GM12878 (cell line): ENCODE results near the gene STAG1. TPM values are rescaled to one million over a fixed set of nuclear protein-coding genes. Genes with fewer than 3 reads are reported as not detected.
A peak's percentile ranks its signal among the peaks of the same experiment; 100 is the strongest.

Experiments
- ATF7 ChIP-seq: fragments of 450-650 bp; IDR thresholded peaks from 2 replicates; pipeline ENCODE4 v1.6.1; 2016; ENCODE audit warnings: low read depth, mild to moderate bottlenecking
- CHD4 ChIP-seq: fragments of 200-600 bp; sonication (generic); IDR thresholded peaks from 2 replicates; pipeline ENCODE4 v1.6.1; 2016; ENCODE audit warnings: mild to moderate bottlenecking
- CUX1 ChIP-seq: IDR thresholded peaks from 2 replicates; pipeline ENCODE4 v1.6.1; 2012; ENCODE audit warnings: improper control_type of control experiment, low read depth, low read length; ENCODE audit not compliant: insufficient replicate concordance
- EP300 ChIP-seq, 2 experiments: fragments of 150-350 bp in 1 of 2; IDR thresholded peaks; 2 replicates each; pipeline ENCODE4 v1.6.1; 2011 to 2012; ENCODE audit warnings: low read depth in 2 of 2, low read length in 2 of 2, borderline replicate concordance in 1 of 2, improper control_type of control experiment in 1 of 2, inconsistent platforms in 1 of 2; ENCODE audit not compliant: control insufficient read depth in 1 of 2
- FOXM1 ChIP-seq: IDR thresholded peaks from 2 replicates; pipeline ENCODE4 v1.6.1; 2012; ENCODE audit warnings: low read depth, mild to moderate bottlenecking, inconsistent platforms, low read length, moderate library complexity
- HSF1 ChIP-seq: fragments of 150-350 bp; IDR thresholded peaks from 2 replicates; pipeline ENCODE4 v1.6.1; 2014; ENCODE audit warnings: mild to moderate bottlenecking, low read depth, low read length
- IKZF1 ChIP-seq: fragments of 450-650 bp; conservative IDR thresholded peaks from 2 replicates; pipeline ENCODE4 v1.6.1; 2017; ENCODE audit warnings: antibody characterized with exemption, mild to moderate bottlenecking
- IRF5 ChIP-seq: fragments of 450-650 bp; IDR thresholded peaks from 2 replicates; pipeline ENCODE4 v1.6.1; 2017; ENCODE audit warnings: borderline replicate concordance
- JUND ChIP-seq: IDR thresholded peaks from 2 replicates; pipeline ENCODE4 v1.6.1; 2012; ENCODE audit warnings: low read depth, mild to moderate bottlenecking, low read length, improper control_type of control experiment, moderate library complexity
- LARP7 ChIP-seq: fragments of 450-650 bp; IDR thresholded peaks from 2 replicates; pipeline ENCODE4 v1.6.1; 2017; ENCODE audit warnings: mild to moderate bottlenecking
- MEF2A ChIP-seq: IDR thresholded peaks from 2 replicates; pipeline ENCODE4 v1.6.1; 2011; ENCODE audit warnings: low read depth, mild to moderate bottlenecking, low read length, moderate library complexity; ENCODE audit not compliant: insufficient read depth
- NFXL1 ChIP-seq: fragments of 450-650 bp; IDR thresholded peaks from 2 replicates; pipeline ENCODE4 v1.6.1; 2017; ENCODE audit warnings: antibody characterized with exemption, mild to moderate bottlenecking, borderline replicate concordance
- NFYA ChIP-seq: IDR thresholded peaks from 2 replicates; pipeline ENCODE4 v1.6.1; 2011; ENCODE audit warnings: low read depth, mild to moderate bottlenecking, low read length, improper control_type of control experiment, borderline replicate concordance
- NR2C2 ChIP-seq: IDR thresholded peaks from 2 replicates; pipeline ENCODE4 v1.6.1; 2011; ENCODE audit warnings: borderline replicate concordance, low read depth; ENCODE audit not compliant: control insufficient read depth, insufficient read length
- RUNX3 ChIP-seq: IDR thresholded peaks from 2 replicates; pipeline ENCODE4 v1.6.1; 2012; ENCODE audit warnings: low read length, inconsistent platforms
- SMAD1 ChIP-seq: fragments of 450-650 bp; IDR thresholded peaks from 2 replicates; pipeline ENCODE4 v1.6.1; 2018; ENCODE audit warnings: mild to moderate bottlenecking, low read depth; ENCODE audit not compliant: partially characterized antibody
- SMAD5 ChIP-seq: IDR thresholded peaks from 2 replicates; pipeline ENCODE4 v1.6.1; 2016; ENCODE audit warnings: antibody characterized with exemption, low read depth
- SUPT20H ChIP-seq: IDR thresholded peaks from 2 replicates; pipeline ENCODE4 v1.6.1; 2011; ENCODE audit warnings: low read depth, mild to moderate bottlenecking, low read length, moderate library complexity, borderline replicate concordance; ENCODE audit not compliant: control insufficient read depth
- TAF1 ChIP-seq: IDR thresholded peaks from 2 replicates; pipeline ENCODE4 v1.6.1; 2011; ENCODE audit warnings: mild to moderate bottlenecking, low read depth, low read length, borderline replicate concordance
- TCF3 ChIP-seq: IDR thresholded peaks from 2 replicates; pipeline ENCODE4 v1.6.1; 2012; ENCODE audit warnings: low read depth, mild to moderate bottlenecking, low read length, borderline replicate concordance; ENCODE audit not compliant: insufficient read depth
- USF1 ChIP-seq: IDR thresholded peaks from 2 replicates; pipeline ENCODE4 v1.6.1; 2011; ENCODE audit warnings: borderline replicate concordance, low read depth, mild to moderate bottlenecking, moderate library complexity, mixed read lengths, low read length; ENCODE audit not compliant: insufficient read depth; ENCODE audit errors: extremely low read length
- YBX1 ChIP-seq: fragments of 450-650 bp; IDR thresholded peaks from 2 replicates; pipeline ENCODE4 v1.6.1; 2016; ENCODE audit warnings: antibody characterized with exemption
- ZNF24 ChIP-seq: fragments of 450-650 bp; IDR thresholded peaks from 2 replicates; pipeline ENCODE4 v1.6.1; 2017; ENCODE audit warnings: antibody characterized with exemption, mild to moderate bottlenecking
- polyA plus RNA-seq, 11 experiments: library from polyadenylated mRNA; depleted of rRNA in 4 of 11; unstranded in 6 of 11; stranded (reverse) in 5 of 11; fragments of >200 nt; fragmentation: Nextera tagmentation in 4 of 11; fragmentation: Illumina TruSeq in 1 of 11; extraction: Ambion mirVana in 4 of 11; extraction: Trizol in 1 of 11; gene quantifications; 1 replicate in 1 of 11; 2 replicates in 10 of 11; pipeline versions ENCODE4 v1.2.1 to v1.2.3, GENCODE V29; 2011 to 2016; ENCODE audit warnings: inconsistent platforms in 2 of 11, missing spikeins in 2 of 11, low read depth in 1 of 11
- total RNA-seq, 4 experiments: library from RNA; depleted of rRNA in 3 of 4; stranded (reverse); fragments of >200 nt in 3 of 4; fragmentation: Illumina TruSeq in 1 of 4; extraction: Trizol in 1 of 4; gene quantifications; 2 replicates each; pipeline versions ENCODE4 v1.2.1 to v1.2.3, GENCODE V29; 2013 to 2021

The STAG1 gene
- total and polyA plus RNA-seq, 10 of the 15 experiments (the other 5 are each of a cell fraction or from before 2014, with no cell fraction given): 4.4 to 30.1 (median 20.2) TPM

- peak; percentile 58; the same call in 1 of the 2 replicates for TF ChIP-seq TAF1
- no peak for TF ChIP-seq CHD4
- TF ChIP-seq TCF3: 0 out of 2 replicates have a peak, but pooled peaks have one; percentile 39
- no peak for TF ChIP-seq NR2C2
- TF ChIP-seq MEF2A: no peak
- no peak for TF ChIP-seq SMAD1
- 0 out of 2 replicates have a peak, but pooled peaks have one; percentile 59 for TF ChIP-seq FOXM1
- no peak for TF ChIP-seq JUND
- TF ChIP-seq CUX1: no peak
- no peak for TF ChIP-seq SUPT20H
- no peak for TF ChIP-seq IRF5
- TF ChIP-seq ZNF24: peak; percentile 51; the same call in 1 of the 2 replicates
- TF ChIP-seq HSF1: no peak
- no peak for TF ChIP-seq USF1
- TF ChIP-seq ATF7: no peak
- TF ChIP-seq YBX1: no peak
- TF ChIP-seq EP300 (IDR thresholded peaks at IDR 0.05; ENCODE audit: borderline replicate concordance in 1 of 2, control insufficient read depth in 1 of 2, low read depth in 2 of 2, low read length in 2 of 2): 0 out of 4 replicates have a peak, but pooled peaks of 1 of the 2 experiments have one; percentile 19
- TF ChIP-seq SMAD5: no peak; the same call in 1 of the 2 replicates
- no peak for TF ChIP-seq NFYA
- TF ChIP-seq RUNX3: no peak
- TF ChIP-seq IKZF1: no peak
- no peak for TF ChIP-seq NFXL1
- 0 out of 2 replicates have a peak, but pooled peaks have one; percentile 2 for TF ChIP-seq LARP7
These were observed at the start of gene STAG1 (continued) for GRCh38 chr3:136752172-136752421.
